ENCODE measurements around the gene PTGS2.

Gene PTGS2

DNA sequence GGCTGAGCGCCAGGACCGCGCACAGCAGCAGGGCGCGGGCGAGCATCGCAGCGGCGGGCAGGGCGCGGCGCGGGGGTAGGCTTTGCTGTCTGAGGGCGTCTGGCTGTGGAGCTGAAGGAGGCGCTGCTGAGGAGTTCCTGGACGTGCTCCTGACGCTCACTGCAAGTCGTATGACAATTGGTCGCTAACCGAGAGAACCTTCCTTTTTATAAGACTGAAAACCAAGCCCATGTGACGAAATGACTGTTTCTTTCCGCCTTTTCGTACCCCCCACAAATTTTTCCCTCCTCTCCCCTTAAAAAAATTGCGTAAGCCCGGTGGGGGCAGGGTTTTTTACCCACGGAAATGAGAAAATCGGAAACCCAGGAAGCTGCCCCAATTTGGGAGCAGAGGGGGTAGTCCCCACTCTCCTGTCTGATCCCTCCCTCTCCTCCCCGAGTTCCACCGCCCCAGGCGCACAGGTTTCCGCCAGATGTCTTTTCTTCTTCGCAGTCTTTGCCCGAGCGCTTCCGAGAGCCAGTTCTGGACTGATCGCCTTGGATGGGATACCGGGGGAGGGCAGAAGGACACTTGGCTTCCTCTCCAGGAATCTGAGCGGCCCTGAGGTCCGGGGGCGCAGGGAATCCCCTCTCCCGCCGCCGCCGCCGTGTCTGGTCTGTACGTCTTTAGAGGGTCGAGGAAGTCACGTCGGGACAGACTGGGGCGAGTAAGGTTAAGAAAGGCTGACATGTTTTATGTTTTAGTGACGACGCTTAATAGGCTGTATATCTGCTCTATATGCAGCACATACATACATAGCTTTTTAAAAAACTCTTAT lies at the start of gene PTGS2:
Gene PTGS2 (minus strand): TSS at position 179 of the 817 bp plus-strand sequence. CDS start 133 bp downstream, at position 46.
- peak; percentile 56 for DNase-seq (ENCODE audit: low spot score)

GRCh38 chr1:186722711-186723309 lies 42.6 kb upstream of the PTGS2 start:
- DNase-seq (ENCODE audit: low spot score), result peak; percentile 45

GRCh38 chr1:186717286-186717685 lies 37.1 kb upstream of the PTGS2 start:
- DNase-seq (ENCODE audit: low spot score), result no peak

GRCh38 chr1:186715887-186716809 lies 35.9 kb upstream of the PTGS2 start:
- DNase-seq (ENCODE audit: low spot score), result no peak

DNA sequence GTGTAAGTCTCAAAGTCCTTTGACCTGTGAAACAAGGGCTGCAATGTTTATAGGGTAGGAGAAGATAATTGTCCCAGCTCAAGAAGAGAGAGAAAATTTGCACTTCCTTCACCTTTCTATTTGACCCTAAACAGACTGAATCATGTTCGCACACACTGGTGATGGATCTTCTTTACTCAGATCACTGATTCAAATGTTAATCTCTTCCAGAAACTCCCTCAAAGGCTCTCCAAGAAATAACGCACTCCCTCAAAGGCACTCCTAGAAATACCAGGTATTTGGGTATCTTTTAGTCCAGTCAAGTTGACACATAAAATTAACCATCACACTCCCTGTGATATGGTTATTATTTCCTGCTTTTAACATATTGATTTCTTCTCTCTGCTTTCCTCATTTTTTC lies 30.5 kb upstream of the PTGS2 start:
- no peak for DNase-seq (ENCODE audit: low spot score)

DNA sequence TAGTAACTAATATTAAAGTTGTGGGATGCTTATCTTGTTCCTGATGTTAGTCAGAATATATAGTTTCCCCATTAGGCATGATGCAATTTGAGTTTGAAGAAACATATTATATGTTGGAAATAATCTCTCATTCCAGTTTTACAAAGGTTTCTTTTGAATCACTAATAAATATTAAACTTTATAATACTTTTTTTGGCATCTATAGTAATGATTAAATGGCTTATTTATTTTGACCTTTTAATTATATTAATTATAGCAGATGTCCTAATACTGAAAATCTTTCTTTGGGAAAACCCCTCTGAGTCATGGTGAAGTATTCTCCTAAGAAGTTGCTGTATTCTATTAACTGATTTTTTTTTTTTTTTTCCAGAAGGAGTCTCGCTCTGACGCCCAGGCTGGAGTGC lies 28.5 kb upstream of the PTGS2 start:
- DNase-seq (ENCODE audit: low spot score), result no peak

- DNase-seq (ENCODE audit: low spot score), result no peak
These were observed 23.1 kb upstream of the PTGS2 start for GRCh38 chr1:186703209-186703766.

DNA sequence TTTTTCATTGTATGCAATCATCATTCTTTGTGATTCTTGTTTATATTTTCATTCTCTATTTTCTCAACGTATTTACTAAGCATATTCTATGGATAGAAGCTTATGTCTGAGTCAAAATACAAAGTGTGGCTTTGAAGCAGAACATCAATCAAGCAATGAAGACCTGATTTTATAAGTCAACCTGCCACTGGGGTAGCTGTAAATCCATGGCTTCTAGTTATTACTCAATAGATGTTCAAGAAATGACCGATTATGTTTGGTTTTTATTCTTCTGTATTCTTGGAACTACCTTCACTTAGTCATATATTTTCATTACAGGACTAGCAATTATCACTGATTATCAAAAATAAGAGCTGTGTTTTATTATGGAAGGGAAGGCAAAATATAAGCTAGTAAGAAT lies 20.5 kb upstream of the PTGS2 start:
- no peak for DNase-seq (ENCODE audit: low spot score)

- no peak for DNase-seq (ENCODE audit: low spot score)
These were observed 19.3 kb upstream of the PTGS2 start for GRCh38 chr1:186699519-186699918.

- DNase-seq (ENCODE audit: low spot score), result no peak
These were observed 9.7 kb upstream of the PTGS2 start for GRCh38 chr1:186689907-186690306.

- no peak for DNase-seq (ENCODE audit: low spot score)
These were observed 9.2 kb upstream of the PTGS2 start for GRCh38 chr1:186689376-186689775.

GRCh38 chr1:186683652-186684410 lies 3.6 kb upstream of the PTGS2 start:
- no peak for DNase-seq (ENCODE audit: low spot score)

DNA sequence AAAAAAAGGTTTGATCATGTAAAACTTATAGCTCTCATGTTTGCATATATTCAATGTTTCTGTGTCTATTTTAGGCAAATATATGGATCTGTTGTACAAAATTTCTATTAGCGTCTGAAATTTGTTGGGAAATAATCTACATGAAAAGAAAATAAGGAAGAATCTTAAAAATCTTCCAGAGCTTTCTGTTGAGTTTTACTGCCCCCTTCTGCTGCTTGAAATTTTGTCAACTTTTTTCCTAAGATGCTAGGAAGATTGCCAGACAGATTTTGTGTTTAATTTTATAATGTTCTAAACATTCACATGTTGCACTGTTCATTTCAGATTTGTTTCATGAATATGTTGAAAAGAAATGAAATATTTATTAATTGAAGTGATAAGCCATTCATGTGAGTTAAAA lies 2.5 kb upstream of the PTGS2 start:
- no peak for DNase-seq (ENCODE audit: low spot score)

- no peak for DNase-seq (ENCODE audit: low spot score)
These were observed 1.6 kb upstream of the PTGS2 start for GRCh38 chr1:186681801-186682200.

- no peak for DNase-seq (ENCODE audit: low spot score)
These were observed 898 bp upstream of the PTGS2 start for GRCh38 chr1:186681121-186681520.

DNA sequence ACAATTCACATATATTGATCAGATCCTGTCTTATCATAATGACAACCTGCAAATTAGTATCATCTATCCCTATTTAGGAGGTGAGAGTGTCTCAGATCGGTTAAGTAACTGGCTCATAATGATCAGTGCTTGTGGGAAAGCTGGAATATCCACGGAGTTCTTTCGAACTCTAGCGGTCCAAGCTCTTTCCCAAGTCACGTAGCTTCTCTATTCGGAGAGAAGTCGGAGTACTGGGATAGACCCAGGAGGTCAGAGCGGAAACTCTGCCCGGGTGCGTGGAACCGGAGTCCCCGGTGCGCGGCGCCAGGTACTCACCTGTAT lies 339 bp downstream of the PTGS2 start:
- no peak for DNase-seq (ENCODE audit: low spot score)

- no peak for DNase-seq (ENCODE audit: low spot score)
These were observed 2.1 kb downstream of the PTGS2 start for GRCh38 chr1:186678155-186678554.

GRCh38 chr1:186672596-186672995 lies 7.6 kb downstream of the PTGS2 start:
- DNase-seq (ENCODE audit: low spot score), result no peak

- DNase-seq (ENCODE audit: low spot score), result no peak
These were observed 8.1 kb downstream of the PTGS2 start for GRCh38 chr1:186672131-186672530.

- DNase-seq (ENCODE audit: low spot score), result no peak
These were observed 8.9 kb downstream of the PTGS2 start for GRCh38 chr1:186671136-186671825.
